PC-9 (cell line): ENCODE results near the gene ERBB4.

Experiments used
- EZH2 ChIP-seq: fragments of 200-600 bp; sonication (generic); IDR thresholded peaks from 2 replicates; pipeline ENCODE4 v1.8.0; 2017; ENCODE audit warnings: antibody characterized with exemption, low read depth
- TF ChIP-seq, protein P1 (sequence below): fragments of 200-600 bp; sonication (generic); conservative IDR thresholded peaks from 2 replicates; pipeline ENCODE4 v1.6.1; 2017; ENCODE audit warnings: mixed run types, antibody characterized with exemption, mild to moderate bottlenecking, moderate library complexity

DNA sequence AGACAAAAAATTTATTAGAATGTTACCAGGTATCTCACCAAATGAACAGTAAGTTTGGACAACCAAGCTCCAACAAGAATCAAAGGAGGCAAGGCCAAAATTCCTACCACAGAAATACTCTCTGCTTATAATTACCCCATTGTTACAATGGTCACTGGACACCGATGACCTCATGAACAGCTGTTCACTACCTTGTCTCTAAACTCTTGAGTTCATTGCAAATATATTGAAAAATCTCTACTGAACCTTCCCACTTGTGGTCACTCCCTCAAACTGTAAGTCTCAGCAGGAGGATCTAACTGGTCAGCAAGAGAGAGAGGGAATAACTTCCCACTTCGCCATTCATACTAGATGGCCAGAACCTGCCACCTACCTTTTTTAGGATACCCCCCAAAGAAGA is 50.0 kb downstream of the ERBB4 start:
- TF ChIP-seq, protein P1, sequence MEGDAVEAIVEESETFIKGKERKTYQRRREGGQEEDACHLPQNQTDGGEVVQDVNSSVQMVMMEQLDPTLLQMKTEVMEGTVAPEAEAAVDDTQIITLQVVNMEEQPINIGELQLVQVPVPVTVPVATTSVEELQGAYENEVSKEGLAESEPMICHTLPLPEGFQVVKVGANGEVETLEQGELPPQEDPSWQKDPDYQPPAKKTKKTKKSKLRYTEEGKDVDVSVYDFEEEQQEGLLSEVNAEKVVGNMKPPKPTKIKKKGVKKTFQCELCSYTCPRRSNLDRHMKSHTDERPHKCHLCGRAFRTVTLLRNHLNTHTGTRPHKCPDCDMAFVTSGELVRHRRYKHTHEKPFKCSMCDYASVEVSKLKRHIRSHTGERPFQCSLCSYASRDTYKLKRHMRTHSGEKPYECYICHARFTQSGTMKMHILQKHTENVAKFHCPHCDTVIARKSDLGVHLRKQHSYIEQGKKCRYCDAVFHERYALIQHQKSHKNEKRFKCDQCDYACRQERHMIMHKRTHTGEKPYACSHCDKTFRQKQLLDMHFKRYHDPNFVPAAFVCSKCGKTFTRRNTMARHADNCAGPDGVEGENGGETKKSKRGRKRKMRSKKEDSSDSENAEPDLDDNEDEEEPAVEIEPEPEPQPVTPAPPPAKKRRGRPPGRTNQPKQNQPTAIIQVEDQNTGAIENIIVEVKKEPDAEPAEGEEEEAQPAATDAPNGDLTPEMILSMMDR, result no peak
- no peak for TF ChIP-seq EZH2
